MG63 (cell line): ENCODE results near the gene FAN1. TPM values are rescaled to one million over a fixed set of nuclear protein-coding genes. Genes with fewer than 3 reads are reported as not detected.

Experiments
- DNase-seq: peaks from one replicate; pipeline ENCODE4 v3.0.0-alpha.2; 2020
- H3K27me3 ChIP-seq: fragments of 250-450 bp; sonication (Bioruptor Pico); 2 replicates; pipeline ENCODE4 v1.5.1; 2020; ENCODE audit warnings: mild to moderate bottlenecking, moderate library complexity
- H3K36me3 ChIP-seq: fragments of 250-450 bp; sonication (Bioruptor Pico); 2 replicates; pipeline ENCODE4 v1.5.1; 2020; ENCODE audit warnings: mild to moderate bottlenecking, moderate library complexity
- H3K4me3 ChIP-seq: fragments of 250-450 bp; sonication (Bioruptor Pico); 2 replicates; pipeline ENCODE4 v1.5.1; 2020; ENCODE audit warnings: mild to moderate bottlenecking, moderate library complexity
- H3K9me3 ChIP-seq: fragments of 250-450 bp; sonication (Bioruptor Pico); 2 replicates; pipeline ENCODE4 v1.5.1; 2020; ENCODE audit warnings: mild to moderate bottlenecking, moderate library complexity
- total RNA-seq: library from RNA; depleted of rRNA; stranded (reverse); fragments of >200 nt; shearing (Covaris generic); gene quantifications from 2 replicates; pipeline ENCODE4 v1.2.3, GENCODE V29; 2014; ENCODE audit warnings: low replicate concordance; rRNA removed

Gene FAN1
- total RNA-seq, 1 experiment from 2014 or later = 5.7 TPM

GRCh38 chr15:30978328-30978727 is 74.6 kb downstream of the FAN1 start:
- Histone ChIP-seq H3K27me3 (no peaks in the 10 kb centered on the region), H3K9me3 (no peaks in the 10 kb centered on the region), H3K4me3 (no peak overlapping the region), H3K36me3 (peaks cover 7% of the 10 kb centered on the region)
- no peak for DNase-seq

- DNase-seq = no peak
- H3K4me3 ChIP-seq = no peak overlapping the region
- H3K9me3 ChIP-seq = no peaks in the 10 kb centered on the region
- H3K27me3 ChIP-seq = no peaks in the 10 kb centered on the region
- peaks cover 7% of the 10 kb centered on the region for H3K36me3 ChIP-seq
Measured at GRCh38 chr15:30979457-30979856, 75.7 kb downstream of the FAN1 start.

GRCh38 chr15:30984118-30984517 is 80.4 kb downstream of the FAN1 start:
- Histone ChIP-seq H3K9me3 (no peaks in the 10 kb centered on the region), H3K27me3 (no peaks in the 10 kb centered on the region), H3K36me3 (peaks cover 7% of the 10 kb centered on the region), H3K4me3 (no peak overlapping the region)
- no peak for DNase-seq

- Histone ChIP-seq H3K36me3 (peaks cover 7% of the 10 kb centered on the region), H3K9me3 (no peaks in the 10 kb centered on the region), H3K4me3 (no peak overlapping the region), H3K27me3 (no peaks in the 10 kb centered on the region)
- DNase-seq = no peak
Measured at GRCh38 chr15:30984542-30984941, 80.8 kb downstream of the FAN1 start.

GRCh38 chr15:30985081-30985531 is 81.4 kb downstream of the FAN1 start:
- no peak overlapping the region for H3K4me3 ChIP-seq
- DNase-seq = no peak
- no peaks in the 10 kb centered on the region for H3K27me3 ChIP-seq
- no peaks in the 10 kb centered on the region for H3K9me3 ChIP-seq
- H3K36me3 ChIP-seq = peaks cover 4% of the 10 kb centered on the region

GRCh38 chr15:30990036-30990435 is 86.3 kb downstream of the FAN1 start:
- H3K4me3 ChIP-seq = peak overlapping the region; percentile 95
- no peaks in the 10 kb centered on the region for H3K9me3 ChIP-seq
- no peaks in the 10 kb centered on the region for H3K27me3 ChIP-seq
- no peaks in the 10 kb centered on the region; the same call in 1 of the 2 replicates for H3K36me3 ChIP-seq
- no peak for DNase-seq

- no peak for DNase-seq
- Histone ChIP-seq H3K36me3 (no peaks in the 10 kb centered on the region; the same call in 1 of the 2 replicates), H3K4me3 (peak overlapping the region; percentile 95), H3K9me3 (no peaks in the 10 kb centered on the region), H3K27me3 (no peaks in the 10 kb centered on the region)
Measured at GRCh38 chr15:30990446-30991254, 86.9 kb downstream of the FAN1 start.

GRCh38 chr15:30991255-30992235 is 87.8 kb downstream of the FAN1 start, which contains the start of gene MTMR10:
MTMR10 (minus strand) TSS chr15:30991628; CDS start chr15:30991506, 122 bp downstream.
- Histone ChIP-seq H3K27me3 (no peaks in the 10 kb centered on the region), H3K36me3 (no peaks in the 10 kb centered on the region; the same call in 1 of the 2 replicates), H3K9me3 (no peaks in the 10 kb centered on the region), H3K4me3 (peak within 1 kb of the TSS; percentile 95)
- DNase-seq = peak; percentile 79

GRCh38 chr15:30992249-30992864 is 88.6 kb downstream of the FAN1 start:
- Histone ChIP-seq H3K9me3 (no peaks in the 10 kb centered on the region), H3K27me3 (no peaks in the 10 kb centered on the region), H3K4me3 (peak overlapping the region; percentile 95), H3K36me3 (no peaks in the 10 kb centered on the region; the same call in 1 of the 2 replicates)
- no peak for DNase-seq

Other genes starting within 250 kb of the FAN1 start
- gene MTMR10, start 87.7 kb downstream of the FAN1 start, total RNA-seq = 2.4 and 16.3 TPM in 2 replicates
- gene TRPM1, start 197.8 kb downstream of the FAN1 start, total RNA-seq = not detected in 2 replicates